Karpas-422 (cell line): ENCODE results near the gene SFTPD. TPM values are rescaled to one million over a fixed set of nuclear protein-coding genes. Genes with fewer than 3 reads are reported as not detected.
A peak's percentile ranks its signal among the peaks of the same experiment; 100 is the strongest.

Experiments used
- DNase-seq: peaks from one replicate; pipeline ENCODE4 v3.0.0-alpha.2; 2015
- H2AFZ ChIP-seq: fragments of 200-600 bp; sonication (generic); 2 replicates; pipeline ENCODE4 v1.6.1; 2014; ENCODE audit warnings: antibody characterized with exemption, low read length, mixed read lengths
- H3K27ac ChIP-seq: fragments of 200-600 bp; sonication (generic); 2 replicates; pipeline ENCODE4 v1.5.1; 2014; ENCODE audit warnings: mild to moderate bottlenecking, low read length, moderate library complexity
- H3K27me3 ChIP-seq: fragments of 200-600 bp; sonication (generic); 2 replicates; pipeline ENCODE4 v1.6.1; 2014; ENCODE audit warnings: low read length, mixed read lengths
- H3K36me3 ChIP-seq: fragments of 200-600 bp; sonication (generic); 2 replicates; pipeline ENCODE4 v1.6.1; 2014; ENCODE audit warnings: low read length, mixed read lengths; ENCODE audit not compliant: insufficient read depth
- H3K4me1 ChIP-seq: fragments of 200-600 bp; sonication (generic); 2 replicates; pipeline ENCODE4 v1.6.1; 2014; ENCODE audit warnings: mild to moderate bottlenecking, low read length, mixed read lengths
- H3K4me2 ChIP-seq: fragments of 200-600 bp; sonication (generic); 2 replicates; pipeline ENCODE4 v1.6.1; 2014; ENCODE audit warnings: low read length, low read depth, mild to moderate bottlenecking; ENCODE audit not compliant: poor library complexity, severe bottlenecking
- H3K4me3 ChIP-seq: fragments of 200-600 bp; sonication (generic); 2 replicates; pipeline ENCODE4 v1.5.1; 2014; ENCODE audit warnings: mild to moderate bottlenecking, antibody characterized with exemption, low read length, mixed read lengths
- H3K79me2 ChIP-seq: fragments of 200-600 bp; sonication (generic); 2 replicates; pipeline ENCODE4 v1.6.1; 2014; ENCODE audit warnings: mild to moderate bottlenecking, low read length, mixed read lengths
- H3K9ac ChIP-seq: fragments of 200-600 bp; sonication (generic); 2 replicates; pipeline ENCODE4 v1.6.0; 2014; ENCODE audit warnings: low read length
- H3K9me2 ChIP-seq: fragments of 200-600 bp; sonication (generic), shearing (Covaris generic); replicated peaks from 2 replicates; pipeline ENCODE4 v1.6.0; 2014; ENCODE audit warnings: mild to moderate bottlenecking, low read length, moderate library complexity; ENCODE audit not compliant: insufficient read depth
- H3K9me3 ChIP-seq: fragments of 300-700, 200-600 bp; sonication (generic); 2 replicates; pipeline ENCODE4 v1.6.1; 2014; ENCODE audit warnings: low read length, mixed read lengths
- H4K20me1 ChIP-seq: fragments of 200-600 bp; sonication (generic); 2 replicates; pipeline ENCODE4 v1.6.1; 2014; ENCODE audit warnings: mild to moderate bottlenecking, antibody characterized with exemption, low read length, low read depth; ENCODE audit not compliant: insufficient read depth
- total RNA-seq: library from RNA; depleted of rRNA; stranded (reverse); fragments of >200 nt; shearing (Covaris generic); gene quantifications from 2 replicates; pipeline ENCODE4 v1.2.3, GENCODE V29; 2014; ENCODE audit warnings: low replicate concordance

The SFTPD gene
- total RNA-seq, 1 experiment from 2014 or later = not detected

DNA sequence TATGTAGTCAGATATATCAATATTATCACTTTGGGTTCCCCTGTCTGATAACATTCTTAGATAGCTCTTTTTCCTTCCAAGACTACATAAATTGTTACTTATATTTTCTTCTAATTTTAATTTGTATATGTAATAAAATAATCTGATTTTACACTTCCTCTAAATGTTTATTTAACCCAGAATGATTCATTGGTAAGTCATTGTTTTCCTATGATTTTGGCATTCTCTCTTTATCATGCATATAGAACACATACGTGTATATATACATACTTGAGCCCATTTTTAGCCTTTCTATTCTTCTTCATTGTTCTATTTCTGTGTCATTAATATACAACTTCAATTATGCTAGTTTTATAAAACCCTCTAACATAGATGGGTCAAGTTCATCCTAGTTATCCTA, 16.6 kb downstream of the SFTPD start:
- Histone ChIP-seq H4K20me1 (no peaks in the 10 kb centered on the region), H3K9ac (no peak overlapping the region), H2AFZ (no peak overlapping the region), H3K9me2 (no peaks in the 10 kb centered on the region), H3K4me1 (no peaks in the 10 kb centered on the region), H3K27me3 (no peaks in the 10 kb centered on the region), H3K27ac (no peak overlapping the region), H3K4me2 (no peak overlapping the region), H3K4me3 (no peak overlapping the region), H3K9me3 (no peaks in the 10 kb centered on the region), H3K36me3 (no peaks in the 10 kb centered on the region), H3K79me2 (no peaks in the 10 kb centered on the region)
- DNase-seq = no peak

DNA sequence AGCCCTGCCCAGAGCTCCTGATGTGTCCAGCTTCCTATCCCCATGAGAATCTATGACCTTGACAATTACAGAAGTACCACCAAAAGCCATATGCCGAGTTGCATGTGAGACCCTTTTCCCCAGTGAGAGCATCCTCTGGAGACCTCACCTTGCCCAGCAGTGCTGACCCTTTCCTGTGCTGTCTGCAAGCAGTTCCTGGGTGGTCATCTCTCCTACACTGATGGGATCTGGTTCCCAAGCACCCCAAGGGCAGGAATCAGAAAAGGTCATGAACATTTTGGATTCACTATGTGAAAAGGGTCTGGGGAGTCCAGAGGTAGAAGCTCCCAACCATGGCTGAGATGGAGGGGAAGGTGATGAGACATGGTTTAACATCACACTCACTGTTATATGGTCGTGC, 18.2 kb downstream of the SFTPD start:
- no peak overlapping the region for H3K27ac ChIP-seq
- H3K9me3 ChIP-seq = no peaks in the 10 kb centered on the region
- no peaks in the 10 kb centered on the region for H3K27me3 ChIP-seq
- no peak overlapping the region for H3K9ac ChIP-seq
- H3K79me2 ChIP-seq = no peaks in the 10 kb centered on the region
- no peak overlapping the region for H3K4me2 ChIP-seq
- H4K20me1 ChIP-seq = no peaks in the 10 kb centered on the region
- no peak for DNase-seq
- H3K36me3 ChIP-seq = no peaks in the 10 kb centered on the region
- no peak overlapping the region for H3K4me3 ChIP-seq
- H3K4me1 ChIP-seq = no peaks in the 10 kb centered on the region
- H3K9me2 ChIP-seq = no peaks in the 10 kb centered on the region
- no peak overlapping the region for H2AFZ ChIP-seq

DNA sequence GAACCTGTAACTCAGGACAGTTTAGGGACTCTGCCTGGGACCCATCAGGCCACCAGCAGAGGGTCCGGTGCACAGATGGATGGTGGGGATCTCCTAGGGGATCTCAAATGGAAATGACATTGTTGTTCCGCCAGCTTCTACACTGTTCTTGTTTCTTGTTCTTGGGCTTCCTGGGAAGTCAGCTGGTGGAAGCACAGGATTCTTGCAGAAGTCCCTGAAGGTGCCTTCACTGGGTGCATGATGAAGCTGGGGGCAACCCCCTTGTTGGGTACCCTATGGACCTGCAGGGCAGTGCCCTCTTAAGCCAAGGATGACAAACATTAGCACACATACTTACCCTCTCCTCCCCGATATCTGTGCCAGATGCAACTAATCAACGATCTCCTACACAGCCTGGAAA, 18.6 kb downstream of the SFTPD start:
- no peaks in the 10 kb centered on the region for H3K9me2 ChIP-seq
- H3K4me2 ChIP-seq = no peak overlapping the region
- H3K36me3 ChIP-seq = no peaks in the 10 kb centered on the region
- no peaks in the 10 kb centered on the region for H3K27me3 ChIP-seq
- no peak for DNase-seq
- no peak overlapping the region for H3K9ac ChIP-seq
- no peak overlapping the region for H3K4me3 ChIP-seq
- no peaks in the 10 kb centered on the region for H3K9me3 ChIP-seq
- H3K4me1 ChIP-seq = no peaks in the 10 kb centered on the region
- H2AFZ ChIP-seq = no peak overlapping the region
- H3K27ac ChIP-seq = no peak overlapping the region
- no peaks in the 10 kb centered on the region for H4K20me1 ChIP-seq
- no peaks in the 10 kb centered on the region for H3K79me2 ChIP-seq

DNA sequence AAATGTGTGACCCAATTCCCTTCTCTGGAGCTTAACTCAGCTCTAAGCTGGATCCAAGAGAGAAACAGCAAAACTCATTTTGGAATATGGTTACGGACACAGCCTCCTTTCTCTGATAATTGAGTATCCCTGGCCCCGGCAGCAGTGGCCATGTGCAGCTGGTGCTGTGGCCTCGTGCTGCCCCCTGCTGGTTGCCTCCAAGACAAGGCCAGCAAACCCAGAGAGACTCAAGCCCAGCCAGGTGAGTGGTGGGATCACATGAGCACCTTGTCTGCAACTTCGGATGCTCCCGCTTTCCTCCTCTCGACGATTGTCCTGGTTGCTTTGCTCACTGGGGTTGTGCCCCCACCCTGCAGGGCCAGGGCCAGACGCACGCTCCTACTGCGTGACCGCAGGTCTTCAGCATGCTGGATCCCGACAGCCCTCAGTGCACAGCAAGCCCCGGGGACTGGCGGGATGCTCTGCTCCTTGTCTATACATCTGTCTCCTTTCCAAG, 19.4 kb downstream of the SFTPD start:
- H3K4me3 ChIP-seq = no peak overlapping the region
- H3K9me2 ChIP-seq = no peaks in the 10 kb centered on the region
- H3K9ac ChIP-seq = no peak overlapping the region
- no peak overlapping the region for H3K4me2 ChIP-seq
- no peak overlapping the region for H3K27ac ChIP-seq
- no peaks in the 10 kb centered on the region for H3K36me3 ChIP-seq
- H3K27me3 ChIP-seq = no peaks in the 10 kb centered on the region
- H3K9me3 ChIP-seq = no peaks in the 10 kb centered on the region
- no peak overlapping the region for H2AFZ ChIP-seq
- no peaks in the 10 kb centered on the region for H3K79me2 ChIP-seq
- DNase-seq = peak; percentile 88
- H3K4me1 ChIP-seq = no peaks in the 10 kb centered on the region
- no peaks in the 10 kb centered on the region for H4K20me1 ChIP-seq

DNA sequence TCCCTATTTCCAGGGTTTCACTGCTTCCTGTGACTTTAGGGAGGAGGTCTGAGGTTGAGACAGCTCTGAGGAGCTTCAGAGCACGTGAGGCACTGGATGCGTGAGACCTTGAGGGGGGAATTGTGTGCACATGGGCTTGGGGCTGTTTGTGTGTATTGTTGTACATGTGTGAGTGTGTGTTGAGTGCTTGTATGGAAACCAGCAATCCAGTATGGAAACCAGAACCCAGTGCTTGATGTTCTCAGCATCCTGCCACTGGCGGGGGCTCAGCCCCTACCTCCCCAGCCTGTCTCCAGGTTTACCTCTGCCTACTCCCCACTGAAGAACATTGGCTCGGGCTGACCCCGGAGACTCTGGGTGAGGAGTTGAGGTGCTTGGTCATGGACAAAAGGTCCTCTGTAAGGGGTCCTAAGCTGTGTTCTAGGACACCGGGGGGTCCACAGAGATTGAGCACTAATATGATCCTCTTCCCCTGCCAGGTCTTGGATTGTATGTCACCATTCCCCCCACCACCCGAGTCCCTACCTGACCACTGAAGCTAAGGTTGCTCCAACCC, 20.8 kb downstream of the SFTPD start:
- no peak for DNase-seq
- H3K36me3 ChIP-seq = no peaks in the 10 kb centered on the region
- H3K4me1 ChIP-seq = no peaks in the 10 kb centered on the region
- H3K9me3 ChIP-seq = no peaks in the 10 kb centered on the region
- H3K4me3 ChIP-seq = no peak overlapping the region
- no peaks in the 10 kb centered on the region for H3K27me3 ChIP-seq
- no peaks in the 10 kb centered on the region for H3K79me2 ChIP-seq
- H3K9ac ChIP-seq = no peak overlapping the region
- H4K20me1 ChIP-seq = no peaks in the 10 kb centered on the region
- no peak overlapping the region for H3K4me2 ChIP-seq
- no peak overlapping the region for H3K27ac ChIP-seq
- H3K9me2 ChIP-seq = no peaks in the 10 kb centered on the region
- no peak overlapping the region for H2AFZ ChIP-seq

DNA sequence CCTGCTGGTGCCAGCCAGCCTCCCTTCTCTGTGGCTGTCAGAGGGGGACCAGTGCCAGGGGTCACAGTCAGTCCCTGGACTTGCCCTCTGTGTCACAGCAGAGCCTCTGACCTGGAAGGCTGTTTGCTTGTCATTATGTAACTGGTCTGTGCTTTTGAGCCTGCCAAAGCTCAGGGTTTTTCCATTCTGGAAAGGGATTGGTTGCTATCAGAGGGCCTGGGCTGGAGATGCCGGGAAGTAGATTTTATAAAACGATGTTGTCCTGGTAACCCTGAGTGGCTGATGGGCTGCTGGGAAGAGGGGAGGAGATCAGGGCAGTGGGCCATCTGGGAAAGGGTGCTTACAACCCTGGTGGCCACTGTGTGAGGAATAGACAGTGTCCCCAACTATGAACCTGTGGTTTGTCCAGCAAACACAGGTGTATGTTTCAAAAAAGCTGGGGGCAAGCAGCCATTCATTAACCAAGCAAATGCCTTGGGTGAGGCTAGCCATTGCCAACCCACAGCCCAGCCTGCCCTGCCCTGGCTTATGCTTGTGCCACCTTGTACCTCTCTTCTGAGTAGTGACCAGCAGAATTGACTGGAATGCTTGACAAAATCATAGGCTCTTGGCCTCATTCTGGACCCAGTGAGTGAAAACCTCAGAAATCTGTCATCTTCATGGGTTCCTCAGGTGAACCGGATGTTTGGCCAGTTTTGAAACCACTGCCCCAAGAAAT, 21.6 kb downstream of the SFTPD start:
- Histone ChIP-seq H3K9me3 (no peaks in the 10 kb centered on the region), H3K27ac (no peak overlapping the region), H3K9ac (no peak overlapping the region), H3K4me2 (no peak overlapping the region), H3K36me3 (no peaks in the 10 kb centered on the region), H3K27me3 (no peaks in the 10 kb centered on the region), H3K79me2 (no peaks in the 10 kb centered on the region), H3K4me3 (no peak overlapping the region), H3K9me2 (no peaks in the 10 kb centered on the region), H3K4me1 (no peaks in the 10 kb centered on the region), H2AFZ (no peak overlapping the region), H4K20me1 (no peaks in the 10 kb centered on the region)
- DNase-seq = no peak

DNA sequence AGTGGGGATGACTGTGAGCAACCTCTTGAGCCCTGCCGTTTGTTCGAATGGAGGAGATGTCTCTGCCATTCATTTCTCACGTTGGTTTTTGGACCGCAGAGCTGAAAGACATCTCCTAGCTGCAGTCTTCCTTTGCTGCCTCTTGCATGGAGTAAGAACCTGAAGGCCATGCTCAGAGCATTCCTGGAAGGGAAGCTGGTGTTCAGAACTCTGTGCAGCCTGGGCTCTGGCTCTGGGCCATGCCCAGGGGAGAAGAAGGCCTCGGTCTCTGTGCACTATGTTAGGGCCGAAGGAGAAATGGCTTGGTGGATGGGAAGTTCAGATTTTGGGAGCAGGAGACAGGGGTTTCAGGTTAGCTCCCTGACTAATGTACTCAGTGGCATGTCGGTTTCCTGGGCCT, 22.9 kb downstream of the SFTPD start:
- Histone ChIP-seq H2AFZ (no peak overlapping the region), H4K20me1 (no peaks in the 10 kb centered on the region), H3K9ac (no peak overlapping the region), H3K36me3 (no peaks in the 10 kb centered on the region), H3K4me1 (no peaks in the 10 kb centered on the region), H3K4me3 (no peak overlapping the region), H3K4me2 (no peak overlapping the region), H3K9me3 (no peaks in the 10 kb centered on the region), H3K27me3 (no peaks in the 10 kb centered on the region), H3K9me2 (no peaks in the 10 kb centered on the region), H3K79me2 (no peaks in the 10 kb centered on the region), H3K27ac (no peak overlapping the region)
- DNase-seq = no peak

DNA sequence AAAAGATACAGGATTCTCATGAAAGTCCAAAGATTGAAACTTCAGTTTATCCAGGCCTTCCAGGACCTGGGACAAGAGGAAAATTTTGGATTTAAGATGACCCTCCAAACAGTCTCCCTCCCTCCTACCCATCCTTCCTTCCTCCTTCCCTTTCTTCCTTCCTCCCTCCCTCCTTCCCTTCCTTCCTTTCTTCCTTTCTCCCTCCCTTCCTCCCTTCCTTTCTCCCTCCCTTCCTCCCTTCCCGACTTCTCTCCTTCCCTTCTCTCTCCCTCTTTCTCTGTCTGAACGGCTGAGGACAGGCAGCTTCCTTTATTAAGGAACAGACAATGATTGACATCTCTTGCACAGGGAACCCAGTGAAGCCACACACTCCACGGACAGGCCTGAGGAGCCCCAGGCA, 23.3 kb downstream of the SFTPD start:
- Histone ChIP-seq H3K36me3 (no peaks in the 10 kb centered on the region), H3K4me2 (no peak overlapping the region), H3K4me1 (no peaks in the 10 kb centered on the region), H3K9ac (no peak overlapping the region), H2AFZ (no peak overlapping the region), H3K27me3 (no peaks in the 10 kb centered on the region), H3K4me3 (no peak overlapping the region), H4K20me1 (no peaks in the 10 kb centered on the region), H3K9me3 (no peaks in the 10 kb centered on the region), H3K9me2 (no peaks in the 10 kb centered on the region), H3K27ac (no peak overlapping the region), H3K79me2 (no peaks in the 10 kb centered on the region)
- peak; percentile 6 for DNase-seq
